Esophagus muscularis mucosa (tissue), 4 donors: Measurements from ENCODE around the gene DENND1B.

Experiments used
- EP300 ChIP-seq: sonication (generic); formaldehyde crosslinking; IDR thresholded peaks from one replicate; pipeline ENCODE4 v1.6.1; 2017; ENCODE audit warnings: antibody characterized with exemption
- POLR2A ChIP-seq: fragments of 450-650 bp; IDR thresholded peaks from one replicate; pipeline ENCODE4 v1.6.1; 2017; ENCODE audit warnings: antibody characterized with exemption, moderate library complexity, mild to moderate bottlenecking, low read depth
- TF ChIP-seq, protein P1 (sequence below), 3 experiments: fragments of 200-600 bp in 2 of 3; fragments of 450-650 bp in 1 of 3; sonication (generic) in 2 of 3; IDR thresholded peaks; one replicate each; pipeline ENCODE4 v1.5.1; 2017 to 2019; ENCODE audit warnings: antibody characterized with exemption in 3 of 3, mild to moderate bottlenecking in 2 of 3, moderate library complexity in 1 of 3

DNA sequence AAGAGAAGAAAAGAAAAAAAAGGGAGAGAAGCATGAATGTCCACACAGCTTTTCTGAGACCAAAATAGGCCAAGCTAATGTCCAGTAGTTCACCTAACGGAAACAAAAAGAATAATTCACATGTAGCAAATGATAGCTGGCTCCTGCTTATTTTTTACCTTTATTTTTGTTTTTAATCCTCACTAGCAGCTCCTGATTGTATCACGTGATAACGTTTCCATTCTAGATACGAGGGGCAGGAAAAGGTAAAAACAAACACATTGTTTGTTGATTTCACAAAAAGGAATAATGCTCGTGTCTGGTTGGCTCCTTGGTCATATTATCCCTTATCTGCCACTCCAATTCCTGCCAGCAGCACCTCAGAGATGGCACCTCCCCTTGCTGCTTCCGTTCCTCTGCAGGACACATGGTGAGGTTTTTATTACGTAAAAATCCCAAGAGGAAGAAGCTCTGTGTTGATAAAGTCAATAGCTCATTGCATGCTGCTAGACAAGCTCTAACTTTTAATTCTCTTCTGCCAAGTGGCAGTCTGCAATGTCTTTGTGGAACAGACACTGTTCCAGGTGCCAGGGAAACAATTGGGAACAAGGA is 305.6 kb downstream of the DENND1B start:
- TF ChIP-seq, protein P1, sequence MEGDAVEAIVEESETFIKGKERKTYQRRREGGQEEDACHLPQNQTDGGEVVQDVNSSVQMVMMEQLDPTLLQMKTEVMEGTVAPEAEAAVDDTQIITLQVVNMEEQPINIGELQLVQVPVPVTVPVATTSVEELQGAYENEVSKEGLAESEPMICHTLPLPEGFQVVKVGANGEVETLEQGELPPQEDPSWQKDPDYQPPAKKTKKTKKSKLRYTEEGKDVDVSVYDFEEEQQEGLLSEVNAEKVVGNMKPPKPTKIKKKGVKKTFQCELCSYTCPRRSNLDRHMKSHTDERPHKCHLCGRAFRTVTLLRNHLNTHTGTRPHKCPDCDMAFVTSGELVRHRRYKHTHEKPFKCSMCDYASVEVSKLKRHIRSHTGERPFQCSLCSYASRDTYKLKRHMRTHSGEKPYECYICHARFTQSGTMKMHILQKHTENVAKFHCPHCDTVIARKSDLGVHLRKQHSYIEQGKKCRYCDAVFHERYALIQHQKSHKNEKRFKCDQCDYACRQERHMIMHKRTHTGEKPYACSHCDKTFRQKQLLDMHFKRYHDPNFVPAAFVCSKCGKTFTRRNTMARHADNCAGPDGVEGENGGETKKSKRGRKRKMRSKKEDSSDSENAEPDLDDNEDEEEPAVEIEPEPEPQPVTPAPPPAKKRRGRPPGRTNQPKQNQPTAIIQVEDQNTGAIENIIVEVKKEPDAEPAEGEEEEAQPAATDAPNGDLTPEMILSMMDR (IDR thresholded peaks at IDR 0.05), result no peak
- TF ChIP-seq POLR2A, result no peak
- no peak for TF ChIP-seq EP300
